GM21381 (cell line): ENCODE data around the gene ZNF516.
"Not testable (repeated sequence)": the region's sequence is repeated elsewhere in the genome, so short reads cannot be mapped to it uniquely, and the experiment has no call there.

Experiments
- ATAC-seq: cut with Tn5 transposase; IDR thresholded peaks from one replicate; pipeline ENCODE4 v1.9.1; 2021; ENCODE audit warnings: mild to moderate bottlenecking, moderate library complexity; ENCODE audit not compliant: unreplicated experiment

ZNF516 gene

GRCh38 chr18:76495006-76495370, at the start of gene ZNF516:
ZNF516 (minus strand) TSS chr18:76495242; CDS start chr18:76443054, 52,188 bp downstream.
- no peak for ATAC-seq

- ATAC-seq = no peak
These were observed 43.8 kb upstream of the ZNF516 start for GRCh38 chr18:76538846-76539245.

GRCh38 chr18:76537621-76538020, 42.6 kb upstream of the ZNF516 start:
- ATAC-seq = no peak

- ATAC-seq = not testable (repeated sequence)
These were observed 41.6 kb upstream of the ZNF516 start for GRCh38 chr18:76536593-76536992.

- no peak for ATAC-seq
These were observed 37.8 kb upstream of the ZNF516 start for GRCh38 chr18:76532875-76533274.

- no peak for ATAC-seq
These were observed 35.8 kb upstream of the ZNF516 start for GRCh38 chr18:76530846-76531245.

GRCh38 chr18:76530391-76530790, 35.3 kb upstream of the ZNF516 start:
- no peak for ATAC-seq

GRCh38 chr18:76529433-76529811, 34.4 kb upstream of the ZNF516 start:
- no peak for ATAC-seq

GRCh38 chr18:76528477-76529432, 33.7 kb upstream of the ZNF516 start:
- no peak for ATAC-seq

- no peak for ATAC-seq
These were observed 30.9 kb upstream of the ZNF516 start for GRCh38 chr18:76525911-76526310.

GRCh38 chr18:76524900-76525698, 30.1 kb upstream of the ZNF516 start:
- no peak for ATAC-seq

- ATAC-seq = no peak
These were observed 29.4 kb upstream of the ZNF516 start for GRCh38 chr18:76524477-76524876.

GRCh38 chr18:76522551-76522950, 27.5 kb upstream of the ZNF516 start:
- ATAC-seq = no peak

GRCh38 chr18:76522122-76522503, 27.1 kb upstream of the ZNF516 start:
- ATAC-seq = no peak

GRCh38 chr18:76521417-76522121, 26.5 kb upstream of the ZNF516 start:
- ATAC-seq = no peak

GRCh38 chr18:76518860-76519538, 24.0 kb upstream of the ZNF516 start:
- no peak for ATAC-seq

- ATAC-seq = no peak
These were observed 23.2 kb upstream of the ZNF516 start for GRCh38 chr18:76518123-76518859.

GRCh38 chr18:76515576-76515975, 20.5 kb upstream of the ZNF516 start:
- no peak for ATAC-seq

- ATAC-seq = no peak
These were observed 19.5 kb upstream of the ZNF516 start for GRCh38 chr18:76514573-76514972.

GRCh38 chr18:76507830-76508385, 12.9 kb upstream of the ZNF516 start:
- no peak for ATAC-seq
